ENCODE results near the gene CRIM1.

CRIM1 gene

GRCh38 chr2:36528766-36529392 is 173.3 kb downstream of the CRIM1 start:
- Histone ChIP-seq H2BK15ac (ENCODE audit: low read depth, poor library complexity, severe bottlenecking) (no peak overlapping the region), H3K4ac (ENCODE audit: low read depth in 1 of 2, low read length in 2 of 2) (no peak overlapping the region), H2BK120ac (ENCODE audit: low read depth, low read length) (no peak overlapping the region), H3K36me3 (ENCODE audit: control insufficient read depth in 1 of 2, insufficient read depth in 2 of 2, low read depth in 1 of 2, low read length in 2 of 2) (peaks cover 15 to 36% of the 10 kb centered on the region in 2 experiments), H4K8ac (ENCODE audit: low read length) (no peak overlapping the region), H3K4me3 (ENCODE audit: insufficient read depth in 1 of 2, low read depth in 1 of 2, low read length in 2 of 2) (no peak overlapping the region), H3K9me3 (ENCODE audit: control insufficient read depth, low read length) (no peaks in the 10 kb centered on the region), H3K27me3 (ENCODE audit: control insufficient read depth in 1 of 2, insufficient read depth in 1 of 2, low read length in 2 of 2) (no peaks in the 10 kb centered on the region), H3K14ac (ENCODE audit: low read length in 2 of 2) (no peak overlapping the region), H3K79me1 (replicated peaks; ENCODE audit: low read length, poor library complexity, severe bottlenecking) (peaks cover 14% of the 10 kb centered on the region), H3K9ac (ENCODE audit: low read length) (no peak overlapping the region), H3K27ac (ENCODE audit: low read length, poor library complexity, severe bottlenecking) (no peak overlapping the region), H3K23ac (ENCODE audit: low read length in 2 of 2) (no peak overlapping the region), H3K18ac (ENCODE audit: low read depth in 1 of 2, low read length in 2 of 2) (peak overlapping the region in 1 of 2 experiments; percentile 18), H2BK12ac (ENCODE audit: low read length in 2 of 2) (no peak overlapping the region), H2AFZ (ENCODE audit: low read depth, low read length) (no peak overlapping the region), H2BK5ac (ENCODE audit: low read depth, low read length, poor library complexity, severe bottlenecking) (no peak overlapping the region), H4K91ac (ENCODE audit: low read length) (no peak overlapping the region), H3K4me2 (ENCODE audit: low read length, poor library complexity, severe bottlenecking) (no peak overlapping the region), H2AK5ac (ENCODE audit: low read length, severe bottlenecking) (no peak overlapping the region), H3K4me1 (ENCODE audit: control insufficient read depth, insufficient read depth, low read depth, low read length) (no peaks in the 10 kb centered on the region)
- 91% methylated on average over 7 of the region's 7 CpGs for WGBS
- DNase-seq = no peak

DNA sequence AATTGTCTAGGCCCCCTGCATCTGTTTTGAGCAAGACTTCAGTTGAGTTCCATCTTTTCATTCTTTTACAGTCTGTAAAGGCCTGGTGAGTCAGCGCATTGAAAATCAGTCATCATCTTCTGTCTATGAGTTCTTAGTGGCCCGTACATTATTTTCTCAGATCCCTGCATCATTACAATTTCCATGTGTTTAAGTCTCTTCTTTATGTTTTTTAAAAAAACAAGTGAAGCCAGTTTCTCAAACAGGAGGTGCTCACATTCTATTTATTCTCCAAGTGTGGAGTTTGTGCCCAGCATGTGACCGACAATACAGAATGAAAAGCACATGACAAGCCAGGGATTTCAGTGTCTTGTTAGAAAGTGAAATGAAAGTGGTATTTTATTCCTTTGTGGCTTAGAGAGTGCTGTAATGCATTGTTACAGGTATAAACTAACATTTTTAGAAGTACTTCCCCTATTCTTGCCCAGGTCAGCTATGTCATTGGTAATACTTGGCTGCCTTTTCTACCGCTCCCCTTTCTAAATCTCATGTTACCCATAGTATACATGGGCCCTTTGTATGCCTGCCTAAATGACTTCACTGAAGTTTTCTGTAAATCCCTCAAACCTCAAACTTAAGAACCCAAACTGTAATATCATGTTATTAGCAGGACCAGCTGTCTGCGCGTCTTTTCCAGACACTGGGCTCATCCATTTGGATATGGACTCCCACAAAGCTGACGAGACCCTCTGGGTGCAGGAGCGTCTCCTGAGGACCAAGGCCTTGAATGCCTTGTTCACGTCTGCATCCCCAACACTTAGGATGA is 174.8 kb downstream of the CRIM1 start:
- 96% methylated on average over 8 of the region's 9 CpGs for WGBS
- Histone ChIP-seq H2AK5ac (ENCODE audit: low read length, severe bottlenecking) (no peak overlapping the region), H3K36me3 (ENCODE audit: control insufficient read depth in 1 of 2, insufficient read depth in 2 of 2, low read depth in 1 of 2, low read length in 2 of 2) (peaks cover 13 to 24% of the 10 kb centered on the region in 2 experiments), H2BK5ac (ENCODE audit: low read depth, low read length, poor library complexity, severe bottlenecking) (no peak overlapping the region), H2BK120ac (ENCODE audit: low read depth, low read length) (no peak overlapping the region), H3K18ac (ENCODE audit: low read depth in 1 of 2, low read length in 2 of 2) (no peak overlapping the region), H3K9me3 (ENCODE audit: control insufficient read depth, low read length) (no peaks in the 10 kb centered on the region), H3K27me3 (ENCODE audit: control insufficient read depth in 1 of 2, insufficient read depth in 1 of 2, low read length in 2 of 2) (no peaks in the 10 kb centered on the region), H3K4me2 (ENCODE audit: low read length, poor library complexity, severe bottlenecking) (no peak overlapping the region), H3K4ac (ENCODE audit: low read depth in 1 of 2, low read length in 2 of 2) (no peak overlapping the region), H2BK12ac (ENCODE audit: low read length in 2 of 2) (no peak overlapping the region), H3K4me3 (ENCODE audit: insufficient read depth in 1 of 2, low read depth in 1 of 2, low read length in 2 of 2) (peak overlapping the region in 1 of 2 experiments; percentile 5), H3K14ac (ENCODE audit: low read length in 2 of 2) (no peak overlapping the region), H2BK15ac (ENCODE audit: low read depth, poor library complexity, severe bottlenecking) (no peak overlapping the region), H3K79me1 (replicated peaks; ENCODE audit: low read length, poor library complexity, severe bottlenecking) (peaks cover 12% of the 10 kb centered on the region), H4K91ac (ENCODE audit: low read length) (no peak overlapping the region), H2AFZ (ENCODE audit: low read depth, low read length) (no peak overlapping the region), H3K4me1 (ENCODE audit: control insufficient read depth, insufficient read depth, low read depth, low read length) (no peaks in the 10 kb centered on the region), H3K9ac (ENCODE audit: low read length) (peak overlapping the region; percentile 71), H3K23ac (ENCODE audit: low read length in 2 of 2) (no peak overlapping the region), H3K27ac (ENCODE audit: low read length, poor library complexity, severe bottlenecking) (no peak overlapping the region), H4K8ac (ENCODE audit: low read length) (no peak overlapping the region)
- DNase-seq = peak; percentile 45

- no peak overlapping the region for H2BK5ac ChIP-seq (ENCODE audit: low read depth, low read length, poor library complexity, severe bottlenecking)
- H3K4me1 ChIP-seq (ENCODE audit: control insufficient read depth, insufficient read depth, low read depth, low read length) = no peaks in the 10 kb centered on the region
- H4K91ac ChIP-seq (ENCODE audit: low read length) = no peak overlapping the region
- H3K27ac ChIP-seq (ENCODE audit: low read length, poor library complexity, severe bottlenecking) = no peak overlapping the region
- no peaks in the 10 kb centered on the region for H3K27me3 ChIP-seq (ENCODE audit: control insufficient read depth in 1 of 2, insufficient read depth in 1 of 2, low read length in 2 of 2)
- no peak overlapping the region for H2BK12ac ChIP-seq (ENCODE audit: low read length in 2 of 2)
- H2AFZ ChIP-seq (ENCODE audit: low read depth, low read length) = no peak overlapping the region
- peaks cover 10% of the 10 kb centered on the region for H3K79me1 ChIP-seq (replicated peaks; ENCODE audit: low read length, poor library complexity, severe bottlenecking)
- no peak overlapping the region for H2BK15ac ChIP-seq (ENCODE audit: low read depth, poor library complexity, severe bottlenecking)
- peak overlapping the region in 1 of 2 experiments; percentile 5 for H3K4me3 ChIP-seq (ENCODE audit: insufficient read depth in 1 of 2, low read depth in 1 of 2, low read length in 2 of 2)
- H3K36me3 ChIP-seq (ENCODE audit: control insufficient read depth in 1 of 2, insufficient read depth in 2 of 2, low read depth in 1 of 2, low read length in 2 of 2) = peaks cover 12 to 23% of the 10 kb centered on the region in 2 experiments
- no peak overlapping the region for H4K8ac ChIP-seq (ENCODE audit: low read length)
- H3K14ac ChIP-seq (ENCODE audit: low read length in 2 of 2) = no peak overlapping the region
- peak overlapping the region; percentile 71 for H3K9ac ChIP-seq (ENCODE audit: low read length)
- H2BK120ac ChIP-seq (ENCODE audit: low read depth, low read length) = no peak overlapping the region
- H3K23ac ChIP-seq (ENCODE audit: low read length in 2 of 2) = no peak overlapping the region
- peak; percentile 74 for DNase-seq
- no peak overlapping the region for H3K4ac ChIP-seq (ENCODE audit: low read depth in 1 of 2, low read length in 2 of 2)
- 84% methylated on average over 3 of the region's 3 CpGs for WGBS
- no peak overlapping the region for H3K18ac ChIP-seq (ENCODE audit: low read depth in 1 of 2, low read length in 2 of 2)
- no peak overlapping the region for H2AK5ac ChIP-seq (ENCODE audit: low read length, severe bottlenecking)
- H3K4me2 ChIP-seq (ENCODE audit: low read length, poor library complexity, severe bottlenecking) = no peak overlapping the region
- no peaks in the 10 kb centered on the region for H3K9me3 ChIP-seq (ENCODE audit: control insufficient read depth, low read length)
Measured at GRCh38 chr2:36530983-36531354, 175.4 kb downstream of the CRIM1 start.

DNA sequence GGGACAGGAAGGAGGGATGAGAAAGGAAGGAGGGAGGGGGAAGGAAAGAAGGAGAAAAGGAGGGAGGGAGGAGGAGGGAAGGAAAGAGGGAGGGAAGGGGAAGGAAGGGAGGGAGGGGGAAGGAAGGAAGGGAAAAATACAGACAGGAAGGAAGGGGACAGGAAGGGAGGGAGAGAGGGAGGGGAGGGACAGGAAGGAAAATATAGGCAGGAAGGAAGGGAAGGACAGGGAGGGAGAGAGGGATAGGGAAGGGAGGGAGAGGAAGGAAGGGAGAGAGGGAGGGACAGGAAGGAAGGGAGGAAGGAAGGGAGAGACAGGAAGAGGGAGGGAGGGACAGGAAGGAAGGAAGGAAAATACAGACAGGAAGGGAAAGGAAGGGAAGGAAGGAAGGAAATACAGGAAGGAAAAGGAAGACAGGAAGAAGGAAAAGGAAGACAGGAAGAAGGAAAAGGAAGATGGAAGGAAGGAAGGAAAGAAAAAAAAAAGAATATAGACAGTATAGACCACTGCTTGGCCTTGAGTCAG is 178.8 kb downstream of the CRIM1 start:
- Histone ChIP-seq H3K23ac (ENCODE audit: low read length in 2 of 2) (no peak overlapping the region), H2BK120ac (ENCODE audit: low read depth, low read length) (no peak overlapping the region), H3K27me3 (ENCODE audit: control insufficient read depth in 1 of 2, insufficient read depth in 1 of 2, low read length in 2 of 2) (no peaks in the 10 kb centered on the region), H3K9me3 (ENCODE audit: control insufficient read depth, low read length) (no peaks in the 10 kb centered on the region), H2AFZ (ENCODE audit: low read depth, low read length) (no peak overlapping the region), H3K4me2 (ENCODE audit: low read length, poor library complexity, severe bottlenecking) (no peak overlapping the region), H3K9ac (ENCODE audit: low read length) (no peak overlapping the region), H3K4me3 (ENCODE audit: insufficient read depth in 1 of 2, low read depth in 1 of 2, low read length in 2 of 2) (no peak overlapping the region), H2BK15ac (ENCODE audit: low read depth, poor library complexity, severe bottlenecking) (no peak overlapping the region), H3K18ac (ENCODE audit: low read depth in 1 of 2, low read length in 2 of 2) (no peak overlapping the region), H4K91ac (ENCODE audit: low read length) (no peak overlapping the region), H3K79me1 (replicated peaks; ENCODE audit: low read length, poor library complexity, severe bottlenecking) (peaks cover 12% of the 10 kb centered on the region), H2AK5ac (ENCODE audit: low read length, severe bottlenecking) (no peak overlapping the region), H3K14ac (ENCODE audit: low read length in 2 of 2) (no peak overlapping the region), H3K4ac (ENCODE audit: low read depth in 1 of 2, low read length in 2 of 2) (no peak overlapping the region), H2BK5ac (ENCODE audit: low read depth, low read length, poor library complexity, severe bottlenecking) (no peak overlapping the region), H3K4me1 (ENCODE audit: control insufficient read depth, insufficient read depth, low read depth, low read length) (peaks cover 2% of the 10 kb centered on the region), H2BK12ac (ENCODE audit: low read length in 2 of 2) (no peak overlapping the region), H4K8ac (ENCODE audit: low read length) (no peak overlapping the region), H3K36me3 (ENCODE audit: control insufficient read depth in 1 of 2, insufficient read depth in 2 of 2, low read depth in 1 of 2, low read length in 2 of 2) (peaks cover 31 to 43% of the 10 kb centered on the region in 2 experiments), H3K27ac (ENCODE audit: low read length, poor library complexity, severe bottlenecking) (no peak overlapping the region)
- DNase-seq = no peak

Data from mesenchymal stem cell (in vitro differentiated cells and primary cell).